Nephron progenitor cell (in vitro differentiated cells): Measurements from ENCODE around the gene PRXL2A.
A peak's percentile ranks its signal among the peaks of the same experiment; 100 is the strongest.

ENCODE experiments used
- DNase-seq: peaks from one replicate; pipeline ENCODE4 v3.0.0; 2021
- H3K27ac Mint-ChIP-seq: 2 replicates; pipeline ENCODE4 v1.8.0; 2021; ENCODE audit warnings: mild to moderate bottlenecking, moderate library complexity, mixed read lengths
- H3K27me3 Mint-ChIP-seq: 2 replicates; pipeline ENCODE4 v1.8.0; 2021; ENCODE audit warnings: mild to moderate bottlenecking, low read depth, mixed read lengths; ENCODE audit not compliant: poor library complexity
- H3K36me3 Mint-ChIP-seq: 2 replicates; pipeline ENCODE4 v1.8.0; 2021; ENCODE audit warnings: low read depth, mixed read lengths
- H3K4me1 Mint-ChIP-seq: 2 replicates; pipeline ENCODE4 v1.8.0; 2021; ENCODE audit warnings: mixed read lengths
- H3K4me3 Mint-ChIP-seq: 2 replicates; pipeline ENCODE4 v1.8.0; 2021; ENCODE audit warnings: mild to moderate bottlenecking, moderate library complexity, mixed read lengths
- H3K9me3 Mint-ChIP-seq: 2 replicates; pipeline ENCODE4 v1.8.0; 2021; ENCODE audit warnings: mild to moderate bottlenecking, moderate library complexity, mixed read lengths
- CTCF ChIP-seq: fragments of 200-600 bp; sonication (generic); IDR thresholded peaks from 2 replicates; pipeline ENCODE4 v1.5.0; 2021; ENCODE audit warnings: antibody characterized with exemption

PRXL2A gene

DNA sequence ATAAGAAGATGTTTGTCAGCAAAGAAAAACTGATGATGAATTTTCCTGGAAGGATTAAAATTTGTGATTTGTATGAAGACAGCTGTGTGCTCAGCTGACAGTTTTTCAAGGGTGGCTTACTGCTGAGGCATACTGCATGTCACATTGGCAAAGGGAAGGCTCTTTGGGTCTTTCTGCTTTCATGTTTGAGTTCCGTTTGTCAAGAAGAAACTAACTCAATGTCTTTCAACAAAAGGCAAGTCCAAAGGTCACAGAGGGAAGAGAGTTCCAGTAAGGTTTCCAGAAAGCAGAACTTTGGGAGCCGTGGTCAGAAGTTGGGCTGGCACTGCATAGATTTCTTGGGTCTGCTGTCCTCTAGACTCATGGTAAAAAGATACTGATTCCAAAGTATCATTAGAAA lies 34.8 kb upstream of the PRXL2A start:
- no peak overlapping the region for H3K27ac Mint-ChIP-seq
- H3K4me3 Mint-ChIP-seq, result no peak overlapping the region
- H3K9me3 Mint-ChIP-seq, result peaks cover 6% of the 10 kb centered on the region
- no peak for TF ChIP-seq CTCF
- peaks cover 7% of the 10 kb centered on the region for H3K36me3 Mint-ChIP-seq
- H3K4me1 Mint-ChIP-seq, result no peaks in the 10 kb centered on the region
- DNase-seq, result no peak
- peaks cover 4% of the 10 kb centered on the region for H3K27me3 Mint-ChIP-seq

GRCh38 chr10:80379701-80380100 lies 28.6 kb upstream of the PRXL2A start:
- no peak for DNase-seq
- H3K4me1 Mint-ChIP-seq, result peaks cover 5% of the 10 kb centered on the region
- H3K4me3 Mint-ChIP-seq, result no peak overlapping the region
- no peak for TF ChIP-seq CTCF
- H3K9me3 Mint-ChIP-seq, result no peaks in the 10 kb centered on the region
- H3K27me3 Mint-ChIP-seq, result peaks cover 7% of the 10 kb centered on the region
- no peak overlapping the region for H3K27ac Mint-ChIP-seq
- no peaks in the 10 kb centered on the region for H3K36me3 Mint-ChIP-seq

DNA sequence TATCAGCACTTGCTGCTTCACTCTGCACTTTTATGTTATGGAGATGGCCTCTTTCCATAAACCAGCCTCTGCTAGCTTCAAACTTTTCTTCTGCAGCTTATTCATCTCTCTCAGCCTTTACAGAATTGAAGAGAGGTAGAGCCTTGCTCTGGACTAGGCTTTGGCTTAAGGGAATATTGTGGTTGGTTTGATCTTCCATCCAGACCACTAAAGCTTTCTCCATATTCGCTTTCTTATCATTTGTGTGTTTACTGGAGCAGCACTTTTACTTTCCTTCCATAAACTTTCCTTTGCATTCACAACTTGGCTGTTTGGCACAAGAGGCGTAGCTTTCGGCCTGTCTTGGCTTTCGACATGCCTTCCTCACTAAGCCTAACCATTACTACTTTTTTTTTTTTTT lies 28.2 kb upstream of the PRXL2A start:
- Mint-ChIP-seq H3K27me3 (peaks cover 7% of the 10 kb centered on the region), H3K36me3 (no peaks in the 10 kb centered on the region), H3K27ac (no peak overlapping the region), H3K9me3 (no peaks in the 10 kb centered on the region), H3K4me3 (no peak overlapping the region), H3K4me1 (peaks cover 5% of the 10 kb centered on the region)
- DNase-seq, result no peak
- no peak for TF ChIP-seq CTCF

DNA sequence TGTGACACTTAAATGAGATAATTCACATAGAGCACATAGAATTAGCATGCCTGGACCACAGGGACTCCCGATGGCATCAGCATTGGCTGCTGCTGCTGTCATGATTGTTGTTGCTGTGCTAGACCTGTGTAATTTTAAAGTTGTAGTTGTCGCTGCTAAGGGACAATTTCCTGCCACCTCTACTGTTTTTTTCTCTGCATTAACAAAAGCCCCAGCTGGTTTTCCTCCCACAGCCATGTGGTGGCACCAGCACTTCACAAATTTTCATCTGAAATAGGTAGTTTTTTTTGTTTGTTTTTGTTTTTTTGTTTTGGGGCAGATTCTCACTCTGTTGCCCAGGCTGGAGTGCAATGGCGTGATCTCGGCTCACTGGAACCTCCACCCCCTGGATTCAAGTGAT lies 25.4 kb upstream of the PRXL2A start:
- peaks cover 7% of the 10 kb centered on the region for H3K27me3 Mint-ChIP-seq
- H3K4me1 Mint-ChIP-seq, result peaks cover 5% of the 10 kb centered on the region
- H3K4me3 Mint-ChIP-seq, result peak overlapping the region; percentile 37
- DNase-seq, result peak; percentile 39
- H3K36me3 Mint-ChIP-seq, result no peaks in the 10 kb centered on the region
- no peaks in the 10 kb centered on the region for H3K9me3 Mint-ChIP-seq
- no peak overlapping the region for H3K27ac Mint-ChIP-seq
- peak; percentile 62 for TF ChIP-seq CTCF

DNA sequence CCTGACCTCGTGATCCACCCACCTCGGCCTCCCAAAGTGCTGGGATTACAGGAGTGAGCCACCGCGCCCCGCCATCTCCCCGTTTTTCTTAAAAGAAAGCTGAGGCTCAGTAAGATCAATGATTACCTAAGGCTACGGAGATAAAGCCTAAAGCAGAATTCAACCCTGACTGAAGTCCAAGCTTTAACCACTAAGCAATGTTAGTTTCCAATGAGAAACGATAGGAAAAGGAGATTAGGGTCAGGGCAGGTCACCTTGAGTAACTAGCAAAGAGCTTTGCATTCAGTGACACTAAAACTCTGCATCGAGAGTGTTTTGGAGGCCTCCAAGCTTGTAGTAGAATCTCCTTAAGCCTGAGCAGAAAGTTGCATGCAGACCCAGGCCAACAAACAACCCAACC lies 17.6 kb upstream of the PRXL2A start:
- no peak for DNase-seq
- no peaks in the 10 kb centered on the region for H3K9me3 Mint-ChIP-seq
- H3K4me3 Mint-ChIP-seq, result no peak overlapping the region
- peaks cover 5% of the 10 kb centered on the region for H3K4me1 Mint-ChIP-seq
- H3K36me3 Mint-ChIP-seq, result no peaks in the 10 kb centered on the region
- H3K27me3 Mint-ChIP-seq, result peaks cover 4% of the 10 kb centered on the region
- H3K27ac Mint-ChIP-seq, result no peak overlapping the region
- no peak for TF ChIP-seq CTCF

GRCh38 chr10:80392250-80392649 lies 16.1 kb upstream of the PRXL2A start:
- no peaks in the 10 kb centered on the region for H3K9me3 Mint-ChIP-seq
- no peak for TF ChIP-seq CTCF
- H3K4me1 Mint-ChIP-seq, result peaks cover 10% of the 10 kb centered on the region
- no peak overlapping the region for H3K4me3 Mint-ChIP-seq
- H3K36me3 Mint-ChIP-seq, result no peaks in the 10 kb centered on the region
- no peak overlapping the region for H3K27ac Mint-ChIP-seq
- peaks cover 8% of the 10 kb centered on the region for H3K27me3 Mint-ChIP-seq
- no peak for DNase-seq
